ENCODE measurements around the gene PTRH2.

The PTRH2 gene

DNA sequence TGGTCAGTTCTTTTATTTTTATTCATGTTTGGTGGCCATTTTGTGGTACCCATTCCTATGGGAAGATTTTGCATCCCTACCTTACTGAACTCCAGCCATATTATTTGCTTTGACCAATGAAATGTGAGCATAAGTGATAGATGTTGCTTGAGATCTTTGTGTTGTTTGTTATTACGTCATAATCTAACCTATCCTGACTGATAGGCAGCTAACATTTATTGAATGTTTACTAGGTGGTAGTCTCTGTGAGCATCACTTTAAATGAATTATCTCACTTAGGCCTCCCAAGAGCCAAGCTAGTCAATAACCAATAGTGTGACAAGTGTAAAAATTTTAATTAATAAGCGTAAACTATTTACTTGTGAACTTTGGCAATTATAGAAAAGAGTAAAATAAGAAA, 37.8 kb upstream of the PTRH2 start:
- no peak for DNase-seq
- no peak overlapping the region for H3K9ac ChIP-seq (ENCODE audit: low read depth, low read length)
- no peaks in the 10 kb centered on the region for H3K4me1 ChIP-seq (ENCODE audit: insufficient read depth, low read length)
- no peak overlapping the region for H3K4me2 ChIP-seq (ENCODE audit: insufficient read depth, low read length)
- H3K9me3 ChIP-seq (ENCODE audit: insufficient read depth, low read length, severe bottlenecking) = no peaks in the 10 kb centered on the region
- no peaks in the 10 kb centered on the region for H3K79me2 ChIP-seq (ENCODE audit: insufficient read depth, low read length)
- ATAC-seq (ENCODE audit: insufficient read depth, low read depth) = no peak
- H3K36me3 ChIP-seq (ENCODE audit: insufficient read depth, low read length) = peaks cover 8% of the 10 kb centered on the region; the same call in 1 of the 2 replicates
- no peaks in the 10 kb centered on the region for H3K27me3 ChIP-seq (ENCODE audit: insufficient read depth, low read length, poor library complexity)
- TF ChIP-seq EZH2 (IDR thresholded peaks at IDR 0.05; ENCODE audit: borderline replicate concordance, low read depth, low read length, severe bottlenecking) = no peak
- TF ChIP-seq, protein P1, sequence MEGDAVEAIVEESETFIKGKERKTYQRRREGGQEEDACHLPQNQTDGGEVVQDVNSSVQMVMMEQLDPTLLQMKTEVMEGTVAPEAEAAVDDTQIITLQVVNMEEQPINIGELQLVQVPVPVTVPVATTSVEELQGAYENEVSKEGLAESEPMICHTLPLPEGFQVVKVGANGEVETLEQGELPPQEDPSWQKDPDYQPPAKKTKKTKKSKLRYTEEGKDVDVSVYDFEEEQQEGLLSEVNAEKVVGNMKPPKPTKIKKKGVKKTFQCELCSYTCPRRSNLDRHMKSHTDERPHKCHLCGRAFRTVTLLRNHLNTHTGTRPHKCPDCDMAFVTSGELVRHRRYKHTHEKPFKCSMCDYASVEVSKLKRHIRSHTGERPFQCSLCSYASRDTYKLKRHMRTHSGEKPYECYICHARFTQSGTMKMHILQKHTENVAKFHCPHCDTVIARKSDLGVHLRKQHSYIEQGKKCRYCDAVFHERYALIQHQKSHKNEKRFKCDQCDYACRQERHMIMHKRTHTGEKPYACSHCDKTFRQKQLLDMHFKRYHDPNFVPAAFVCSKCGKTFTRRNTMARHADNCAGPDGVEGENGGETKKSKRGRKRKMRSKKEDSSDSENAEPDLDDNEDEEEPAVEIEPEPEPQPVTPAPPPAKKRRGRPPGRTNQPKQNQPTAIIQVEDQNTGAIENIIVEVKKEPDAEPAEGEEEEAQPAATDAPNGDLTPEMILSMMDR (IDR thresholded peaks at IDR 0.05; ENCODE audit: borderline replicate concordance, extremely low read depth, low read length, poor library complexity, severe bottlenecking) = no peak
- H2AFZ ChIP-seq (ENCODE audit: low read depth, low read length) = no peak overlapping the region
- no peaks in the 10 kb centered on the region for H4K20me1 ChIP-seq (ENCODE audit: insufficient read depth, low read length)
- no peak overlapping the region for H3K4me3 ChIP-seq (ENCODE audit: low read depth in 1 of 2, low read length in 2 of 2)
- no peak overlapping the region for H3K27ac ChIP-seq (ENCODE audit: low read length)

DNA sequence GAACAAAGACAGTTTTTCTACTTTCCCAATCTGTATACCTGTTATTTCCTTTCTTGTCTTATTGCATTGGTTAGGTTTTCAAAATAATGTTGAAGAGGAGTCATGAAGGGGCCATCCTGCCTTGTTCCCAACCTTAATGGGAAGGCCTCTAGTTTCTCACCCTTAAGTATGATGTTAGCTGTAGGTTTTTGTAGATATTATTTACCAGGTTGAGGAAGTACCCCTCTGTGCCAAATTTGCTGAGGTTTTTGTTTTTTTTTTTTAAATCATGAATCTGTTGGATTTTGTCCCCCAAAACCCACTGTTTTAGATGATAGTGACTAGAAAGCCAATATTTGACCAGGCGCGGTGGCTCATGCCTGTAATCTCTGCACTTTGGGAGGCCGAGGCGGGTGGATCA, 36.6 kb upstream of the PTRH2 start:
- DNase-seq (no peak), ATAC-seq (ENCODE audit: insufficient read depth, low read depth) (no peak)
- Histone ChIP-seq H3K79me2 (ENCODE audit: insufficient read depth, low read length) (no peaks in the 10 kb centered on the region), H3K4me3 (ENCODE audit: low read depth in 1 of 2, low read length in 2 of 2) (no peak overlapping the region), H4K20me1 (ENCODE audit: insufficient read depth, low read length) (no peaks in the 10 kb centered on the region), H3K9me3 (ENCODE audit: insufficient read depth, low read length, severe bottlenecking) (no peaks in the 10 kb centered on the region), H3K9ac (ENCODE audit: low read depth, low read length) (no peak overlapping the region), H3K4me1 (ENCODE audit: insufficient read depth, low read length) (no peaks in the 10 kb centered on the region), H2AFZ (ENCODE audit: low read depth, low read length) (no peak overlapping the region), H3K36me3 (ENCODE audit: insufficient read depth, low read length) (peaks cover 9% of the 10 kb centered on the region; the same call in 1 of the 2 replicates), H3K27me3 (ENCODE audit: insufficient read depth, low read length, poor library complexity) (no peaks in the 10 kb centered on the region), H3K27ac (ENCODE audit: low read length) (no peak overlapping the region), H3K4me2 (ENCODE audit: insufficient read depth, low read length) (no peak overlapping the region)
- TF ChIP-seq, protein P1 (IDR thresholded peaks at IDR 0.05; ENCODE audit: borderline replicate concordance, extremely low read depth, low read length, poor library complexity, severe bottlenecking) = no peak
- TF ChIP-seq EZH2 (IDR thresholded peaks at IDR 0.05; ENCODE audit: borderline replicate concordance, low read depth, low read length, severe bottlenecking) = no peak

DNA sequence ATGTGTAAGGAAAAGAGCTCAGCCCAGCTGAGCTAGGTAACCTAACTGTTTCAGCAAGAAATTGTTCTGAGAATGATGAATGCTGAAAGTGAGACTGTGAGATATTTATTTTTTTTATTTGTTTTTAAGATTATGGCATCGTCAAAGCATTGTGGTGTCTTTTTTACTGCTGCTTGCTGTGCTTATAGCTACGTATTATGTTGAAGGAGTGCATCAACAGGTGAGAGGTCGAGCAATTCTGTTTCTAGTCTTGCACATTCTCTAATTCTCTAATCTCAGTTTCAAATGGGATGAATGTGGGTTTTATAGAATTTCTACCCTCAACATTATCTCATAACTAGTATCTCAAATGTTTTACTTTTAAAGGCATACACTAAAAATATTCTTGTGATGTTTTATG, 30.1 kb upstream of the PTRH2 start:
- no peak overlapping the region for H3K27ac ChIP-seq (ENCODE audit: low read length)
- DNase-seq = no peak
- no peak for TF ChIP-seq EZH2 (IDR thresholded peaks at IDR 0.05; ENCODE audit: borderline replicate concordance, low read depth, low read length, severe bottlenecking)
- TF ChIP-seq, protein P1 (IDR thresholded peaks at IDR 0.05; ENCODE audit: borderline replicate concordance, extremely low read depth, low read length, poor library complexity, severe bottlenecking) = no peak
- H3K4me1 ChIP-seq (ENCODE audit: insufficient read depth, low read length) = no peaks in the 10 kb centered on the region
- H4K20me1 ChIP-seq (ENCODE audit: insufficient read depth, low read length) = no peaks in the 10 kb centered on the region
- no peak overlapping the region for H3K4me3 ChIP-seq (ENCODE audit: low read depth in 1 of 2, low read length in 2 of 2)
- 0 out of 2 replicates have a peak, but pooled peaks cover 3% of the 10 kb centered on the region for H3K79me2 ChIP-seq (ENCODE audit: insufficient read depth, low read length)
- ATAC-seq (ENCODE audit: insufficient read depth, low read depth) = no peak
- H3K27me3 ChIP-seq (ENCODE audit: insufficient read depth, low read length, poor library complexity) = no peaks in the 10 kb centered on the region
- H3K36me3 ChIP-seq (ENCODE audit: insufficient read depth, low read length) = peaks cover 9% of the 10 kb centered on the region; the same call in 1 of the 2 replicates
- H3K4me2 ChIP-seq (ENCODE audit: insufficient read depth, low read length) = no peak overlapping the region
- no peak overlapping the region for H2AFZ ChIP-seq (ENCODE audit: low read depth, low read length)
- H3K9me3 ChIP-seq (ENCODE audit: insufficient read depth, low read length, severe bottlenecking) = no peaks in the 10 kb centered on the region
- H3K9ac ChIP-seq (ENCODE audit: low read depth, low read length) = no peak overlapping the region

DNA sequence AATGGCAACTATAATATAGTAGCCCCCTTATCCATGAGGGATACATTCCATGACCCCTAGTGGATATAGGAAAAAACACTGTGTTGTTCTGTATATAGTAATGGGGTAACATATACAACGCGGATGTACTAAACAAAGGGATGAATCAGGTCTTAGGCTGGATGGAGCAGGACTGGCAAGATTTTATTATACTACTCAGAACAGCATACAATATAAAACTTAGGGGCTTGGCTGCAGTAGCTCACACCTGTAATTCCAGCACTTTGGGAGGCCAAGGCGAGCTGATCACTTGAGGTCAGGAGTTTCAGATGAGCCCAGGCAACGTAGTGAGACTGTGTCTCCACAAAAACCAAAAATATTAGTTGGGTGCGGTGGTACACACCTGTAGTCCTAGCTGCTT, 27.0 kb upstream of the PTRH2 start:
- H3K27me3 ChIP-seq (ENCODE audit: insufficient read depth, low read length, poor library complexity) = no peaks in the 10 kb centered on the region
- no peaks in the 10 kb centered on the region for H3K9me3 ChIP-seq (ENCODE audit: insufficient read depth, low read length, severe bottlenecking)
- ATAC-seq (ENCODE audit: insufficient read depth, low read depth) (no peak), DNase-seq (no peak)
- no peaks in the 10 kb centered on the region for H3K4me1 ChIP-seq (ENCODE audit: insufficient read depth, low read length)
- H3K79me2 ChIP-seq (ENCODE audit: insufficient read depth, low read length) = peaks cover 7% of the 10 kb centered on the region; the same call in 1 of the 2 replicates
- H3K4me3 ChIP-seq (ENCODE audit: low read depth in 1 of 2, low read length in 2 of 2) = no peak overlapping the region
- H3K9ac ChIP-seq (ENCODE audit: low read depth, low read length) = no peak overlapping the region
- H3K36me3 ChIP-seq (ENCODE audit: insufficient read depth, low read length) = peaks cover 5% of the 10 kb centered on the region; the same call in 1 of the 2 replicates
- no peak overlapping the region for H2AFZ ChIP-seq (ENCODE audit: low read depth, low read length)
- H3K27ac ChIP-seq (ENCODE audit: low read length) = no peak overlapping the region
- no peaks in the 10 kb centered on the region for H4K20me1 ChIP-seq (ENCODE audit: insufficient read depth, low read length)
- TF ChIP-seq EZH2 (IDR thresholded peaks at IDR 0.05; ENCODE audit: borderline replicate concordance, low read depth, low read length, severe bottlenecking) = no peak
- TF ChIP-seq, protein P1 (IDR thresholded peaks at IDR 0.05; ENCODE audit: borderline replicate concordance, extremely low read depth, low read length, poor library complexity, severe bottlenecking) = no peak
- H3K4me2 ChIP-seq (ENCODE audit: insufficient read depth, low read length) = no peak overlapping the region

Data from DND-41 (cell line).